HPDE6-E6E7 (cell line): ENCODE results near the gene ZNF652.

Source experiments
- DNase-seq: peaks from one replicate; pipeline ENCODE4 v3.0.0; 2011; ENCODE audit warnings: missing footprints; ENCODE audit errors: extremely low spot score

Gene ZNF652

GRCh38 chr17:49358641-49359247 lies 3.3 kb downstream of the ZNF652 start:
- no peak for DNase-seq

- DNase-seq, result no peak
Observed at GRCh38 chr17:49357516-49357915, 4.5 kb downstream of the ZNF652 start.

- no peak for DNase-seq
Observed at GRCh38 chr17:49356320-49356719, 5.7 kb downstream of the ZNF652 start.

GRCh38 chr17:49353607-49354006 lies 8.4 kb downstream of the ZNF652 start:
- no peak for DNase-seq

- DNase-seq, result no peak
Observed at GRCh38 chr17:49352587-49353154, 9.4 kb downstream of the ZNF652 start.

GRCh38 chr17:49351572-49352140 lies 10.4 kb downstream of the ZNF652 start:
- DNase-seq, result no peak

GRCh38 chr17:49349541-49349940 lies 12.5 kb downstream of the ZNF652 start:
- DNase-seq, result no peak

GRCh38 chr17:49344914-49345313 lies 17.1 kb downstream of the ZNF652 start:
- DNase-seq, result no peak

- no peak for DNase-seq
Observed at GRCh38 chr17:49343273-49343672, 18.8 kb downstream of the ZNF652 start.

GRCh38 chr17:49342575-49342936 lies 19.5 kb downstream of the ZNF652 start:
- no peak for DNase-seq

GRCh38 chr17:49341356-49341755 lies 20.7 kb downstream of the ZNF652 start:
- no peak for DNase-seq

- DNase-seq, result no peak
Observed at GRCh38 chr17:49339354-49339753, 22.7 kb downstream of the ZNF652 start.

- no peak for DNase-seq
Observed at GRCh38 chr17:49338883-49339282, 23.2 kb downstream of the ZNF652 start.

- no peak for DNase-seq
Observed at GRCh38 chr17:49337884-49338283, 24.2 kb downstream of the ZNF652 start.

- no peak for DNase-seq
Observed at GRCh38 chr17:49334744-49335512, 27.1 kb downstream of the ZNF652 start.

- DNase-seq, result no peak
Observed at GRCh38 chr17:49333804-49334203, 28.2 kb downstream of the ZNF652 start.

GRCh38 chr17:49327835-49328784 lies 33.9 kb downstream of the ZNF652 start:
- DNase-seq, result no peak

- no peak for DNase-seq
Observed at GRCh38 chr17:49325980-49326379, 36.1 kb downstream of the ZNF652 start.

- DNase-seq, result no peak
Observed at GRCh38 chr17:49318435-49318965, 43.5 kb downstream of the ZNF652 start.

- no peak for DNase-seq
Observed at GRCh38 chr17:49316889-49317675, 45.0 kb downstream of the ZNF652 start.

GRCh38 chr17:49316258-49316570 lies 45.8 kb downstream of the ZNF652 start:
- no peak for DNase-seq
